PC-3 (cell line): ENCODE measurements around the gene EVC. TPM values are rescaled to one million over a fixed set of nuclear protein-coding genes. Genes with fewer than 3 reads are reported as not detected.

Experiments
- ATAC-seq: fragments of 200-7000 bp; cut with Tn5 transposase; 2 replicates; pipeline ENCODE4 v1.9.1; 2020; ENCODE audit warnings: mild to moderate bottlenecking, moderate library complexity
- BruUV-seq: library from RNA; stranded (reverse); fragments of 400-500 nt; replicated peaks from 2 replicates; lab custom pipeline; 2021; lab: Mats Ljungman, UMichigan
- CTCF ChIA-PET: fragments of 300-600 bp; sonication (Branson Sonifier 250); formaldehyde crosslinking; loops from one replicate; lab custom pipeline; 2022; ENCODE audit warnings: antibody characterized with exemption; lab: Charles Lee
- POLR2A ChIA-PET: fragments of 300-600 bp; sonication (Branson Sonifier 250); formaldehyde crosslinking; loops from one replicate; lab custom pipeline; 2022; ENCODE audit warnings: antibody characterized with exemption; ENCODE audit not compliant: unreplicated experiment; lab: Charles Lee
- DNase-seq: peaks from one replicate; pipeline ENCODE4 v3.0.0-alpha.2; 2015
- H2AFZ ChIP-seq: fragments of 300-600 bp; sonication (generic); 2 replicates; pipeline ENCODE4 v1.6.0; 2016; ENCODE audit warnings: antibody characterized with exemption, low read length
- H3F3A ChIP-seq: fragments of 300-600 bp; sonication (generic); one replicate; pipeline ENCODE4 v1.6.0; 2017; ENCODE audit warnings: antibody characterized with exemption, low read length, control low read depth, mild to moderate bottlenecking; ENCODE audit not compliant: unreplicated experiment
- H3K27ac ChIP-seq: fragments of 300-600 bp; sonication (generic); 2 replicates; pipeline ENCODE4 v1.5.1; 2016; ENCODE audit warnings: mild to moderate bottlenecking, low read length
- H3K27me3 ChIP-seq: fragments of 300-600 bp; sonication (generic); 2 replicates; pipeline ENCODE4 v1.6.1; 2016; ENCODE audit warnings: low read length, mixed read lengths
- H3K36me3 ChIP-seq: fragments of 300-600 bp; sonication (generic); 2 replicates; pipeline ENCODE4 v1.6.1; 2016; ENCODE audit warnings: low read depth, mixed run types, low read length, mixed read lengths
- H3K4me1 ChIP-seq: fragments of 300-600 bp; sonication (generic); 2 replicates; pipeline ENCODE4 v1.5.1; 2016; ENCODE audit warnings: low read length; ENCODE audit not compliant: insufficient read depth
- H3K4me2 ChIP-seq: fragments of 300-600 bp; sonication (generic); 2 replicates; pipeline ENCODE4 v1.6.0; 2016; ENCODE audit warnings: low read length
- H3K4me3 ChIP-seq: fragments of 300-600 bp; sonication (generic); 2 replicates; pipeline ENCODE4 v1.5.1; 2016; ENCODE audit warnings: mild to moderate bottlenecking, low read length, mixed read lengths
- H3K79me2 ChIP-seq: fragments of 300-600 bp; sonication (generic); 2 replicates; pipeline ENCODE4 v1.6.1; 2017; ENCODE audit warnings: low read length, mixed read lengths
- H3K9ac ChIP-seq: fragments of 300-600 bp; sonication (generic); 2 replicates; pipeline ENCODE4 v1.6.0; 2016; ENCODE audit warnings: mild to moderate bottlenecking, low read length
- H3K9me2 ChIP-seq: fragments of 300-600 bp; sonication (generic); replicated peaks from 2 replicates; pipeline ENCODE4 v1.6.1; 2016; ENCODE audit warnings: mixed run types, low read length, mixed read lengths
- H3K9me3 ChIP-seq: fragments of 300-600 bp; sonication (generic); 2 replicates; pipeline ENCODE4 v1.6.1; 2016; ENCODE audit warnings: low read length, mixed read lengths
- H4K20me1 ChIP-seq: fragments of 300-600 bp; sonication (generic); 2 replicates; pipeline ENCODE4 v1.6.1; 2016; ENCODE audit warnings: low read length, mixed read lengths
- CTCF ChIP-seq: fragments of 300-600 bp; sonication (generic); conservative IDR thresholded peaks from 2 replicates; pipeline ENCODE4 v1.5.1; 2017; ENCODE audit warnings: antibody characterized with exemption, low read depth, mild to moderate bottlenecking, low read length
- EZH2 ChIP-seq: fragments of 300-600 bp; sonication (generic); IDR thresholded peaks from one replicate; pipeline ENCODE4 v1.6.1; 2017; ENCODE audit warnings: antibody characterized with exemption, mild to moderate bottlenecking, low read length; ENCODE audit not compliant: unreplicated experiment
- EZH2phosphoT487 ChIP-seq: fragments of 300-600 bp; sonication (generic); IDR thresholded peaks from 2 replicates; pipeline ENCODE4 v1.6.1; 2018; ENCODE audit warnings: mild to moderate bottlenecking, antibody characterized with exemption, low read length, borderline replicate concordance
- intact Hi-C: fragments of 100-400 bp; cut with micrococcal nuclease; formaldehyde crosslinking; loops from 2 replicates; pipeline ENCODE4 v1.9.0; 2023
- total RNA-seq: library from RNA; depleted of rRNA; stranded (reverse); fragments of >200 nt; gene quantifications from 2 replicates; pipeline ENCODE4 v1.2.3, GENCODE V29; 2014

EVC gene
- total RNA-seq, 1 experiment from 2014 or later: 22.7 TPM

- TF ChIP-seq EZH2phosphoT487 (no peak), EZH2 (no peak), CTCF (no peak)
- POLR2A ChIA-PET: no interaction called here
- no peak overlapping the region for H3K27ac ChIP-seq
- H3K36me3 ChIP-seq: peaks cover 11% of the 10 kb centered on the region
- no peaks in the 10 kb centered on the region for H3K9me2 ChIP-seq
- CTCF ChIA-PET: no interaction called here
- H3K79me2 ChIP-seq: no peaks in the 10 kb centered on the region
- no peaks in the 10 kb centered on the region for H3K9me3 ChIP-seq
- no peaks in the 10 kb centered on the region for H3K27me3 ChIP-seq
- H3K4me3 ChIP-seq: no peak overlapping the region
- H4K20me1 ChIP-seq: no peaks in the 10 kb centered on the region
- H3F3A ChIP-seq: peaks cover 5% of the 10 kb centered on the region
- H2AFZ ChIP-seq: no peak overlapping the region
- no peak overlapping the region for H3K9ac ChIP-seq
- ATAC-seq (no peak), DNase-seq (no peak)
- no peak overlapping the region for H3K4me2 ChIP-seq
- H3K4me1 ChIP-seq: peaks cover 13% of the 10 kb centered on the region
- intact Hi-C loops: no loop called here
- BruUV-seq: no TSS peak
These were observed 72.0 kb downstream of the EVC start for GRCh38 chr4:5782829-5783476.

GRCh38 chr4:5783486-5783885 is 72.5 kb downstream of the EVC start:
- Histone ChIP-seq H3K4me3 (no peak overlapping the region), H3K9me3 (no peaks in the 10 kb centered on the region), H3K36me3 (peaks cover 14% of the 10 kb centered on the region), H3F3A (peaks cover 5% of the 10 kb centered on the region), H3K79me2 (no peaks in the 10 kb centered on the region), H3K9ac (no peak overlapping the region), H3K27ac (no peak overlapping the region), H3K27me3 (no peaks in the 10 kb centered on the region), H2AFZ (no peak overlapping the region), H3K4me2 (no peak overlapping the region), H3K9me2 (no peaks in the 10 kb centered on the region), H3K4me1 (peaks cover 13% of the 10 kb centered on the region), H4K20me1 (no peaks in the 10 kb centered on the region)
- no peak for TF ChIP-seq CTCF
- no peak for TF ChIP-seq EZH2phosphoT487
- TF ChIP-seq EZH2: no peak
- CTCF ChIA-PET: no interaction called here
- no peak for ATAC-seq
- no peak for DNase-seq
- intact Hi-C loops: no loop called here
- POLR2A ChIA-PET: no interaction called here
- no TSS peak for BruUV-seq

DNA sequence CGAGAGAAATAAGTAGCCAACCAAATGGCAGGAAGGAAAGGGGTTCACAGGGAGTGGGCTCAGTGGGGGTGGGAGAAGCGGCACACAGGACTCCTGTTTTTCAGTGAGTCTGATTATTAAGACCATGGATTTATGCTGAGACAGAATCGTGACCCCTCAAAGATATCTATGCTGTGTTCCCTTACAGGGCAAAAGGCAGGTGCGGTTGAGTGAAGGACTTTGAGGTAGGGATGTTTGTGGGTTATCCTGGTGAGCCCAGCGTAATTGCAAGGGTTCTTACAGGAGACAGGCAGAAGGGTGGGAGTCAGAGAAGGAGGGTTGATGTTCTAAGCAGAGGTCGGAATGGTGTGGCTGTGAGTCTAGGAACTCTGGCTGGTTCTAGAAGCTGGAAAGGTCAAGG is 73.0 kb downstream of the EVC start:
- DNase-seq (no peak), ATAC-seq (no peak)
- no peak overlapping the region for H2AFZ ChIP-seq
- intact Hi-C loops: no loop called here
- H3K9me3 ChIP-seq: no peaks in the 10 kb centered on the region
- POLR2A ChIA-PET: no interaction called here
- H3K4me3 ChIP-seq: no peak overlapping the region
- H4K20me1 ChIP-seq: no peaks in the 10 kb centered on the region
- H3F3A ChIP-seq: peaks cover 5% of the 10 kb centered on the region
- no peak overlapping the region for H3K27ac ChIP-seq
- no peaks in the 10 kb centered on the region for H3K79me2 ChIP-seq
- H3K36me3 ChIP-seq: peaks cover 14% of the 10 kb centered on the region
- no peaks in the 10 kb centered on the region for H3K27me3 ChIP-seq
- CTCF ChIA-PET: no interaction called here
- H3K4me1 ChIP-seq: peaks cover 13% of the 10 kb centered on the region
- no peaks in the 10 kb centered on the region for H3K9me2 ChIP-seq
- no peak overlapping the region for H3K9ac ChIP-seq
- no peak for TF ChIP-seq CTCF
- no peak overlapping the region for H3K4me2 ChIP-seq
- no TSS peak for BruUV-seq
